IPS-18a (cell line): Measurements from ENCODE around the gene GTF3C1.
A peak's percentile ranks its signal among the peaks of the same experiment; 100 is the strongest.

Experiments
- H3K27ac ChIP-seq: one replicate; pipeline ENCODE4 v1.5.1; 2013; ENCODE audit warnings: low read length
- H3K27me3 ChIP-seq: one replicate; pipeline ENCODE4 v1.6.1; 2013; ENCODE audit warnings: mild to moderate bottlenecking, low read length; ENCODE audit not compliant: control insufficient read depth, insufficient read depth
- H3K36me3 ChIP-seq: one replicate; pipeline ENCODE4 v1.6.1; 2013; ENCODE audit warnings: low read depth, low read length; ENCODE audit not compliant: control insufficient read depth
- H3K4me1 ChIP-seq: one replicate; pipeline ENCODE4 v1.6.1; 2013; ENCODE audit warnings: low read depth, low read length; ENCODE audit not compliant: control insufficient read depth
- H3K4me3 ChIP-seq: one replicate; pipeline ENCODE4 v1.5.1; 2013; ENCODE audit warnings: low read length
- H3K9ac ChIP-seq: one replicate; pipeline ENCODE4 v1.6.1; 2013; ENCODE audit warnings: mild to moderate bottlenecking, low read length, moderate library complexity
- H3K9me3 ChIP-seq: one replicate; pipeline ENCODE4 v1.6.1; 2013; ENCODE audit warnings: low read depth, low read length; ENCODE audit not compliant: control insufficient read depth

GTF3C1 gene

GRCh38 chr16:27538528-27538927, 11.2 kb downstream of the GTF3C1 start:
- H3K36me3 ChIP-seq: peaks cover 87% of the 10 kb centered on the region

GRCh38 chr16:27534256-27534655, 15.5 kb downstream of the GTF3C1 start:
- Histone ChIP-seq H3K9ac (no peak overlapping the region), H3K4me3 (no peak overlapping the region), H3K27me3 (no peaks in the 10 kb centered on the region), H3K36me3 (peaks cover 89% of the 10 kb centered on the region), H3K4me1 (no peaks in the 10 kb centered on the region), H3K9me3 (no peaks in the 10 kb centered on the region), H3K27ac (no peak overlapping the region)

More at GRCh38 chr16:27538528-27538927, 11.2 kb downstream of the GTF3C1 start:
- Histone ChIP-seq H3K27ac (no peak overlapping the region), H3K9ac (no peak overlapping the region), H3K27me3 (no peaks in the 10 kb centered on the region), H3K4me3 (no peak overlapping the region), H3K9me3 (no peaks in the 10 kb centered on the region), H3K4me1 (no peaks in the 10 kb centered on the region)

GRCh38 chr16:27531826-27532800, 17.6 kb downstream of the GTF3C1 start:
- H3K36me3 ChIP-seq: peaks cover 90% of the 10 kb centered on the region
- H3K4me1 ChIP-seq: no peaks in the 10 kb centered on the region
- H3K9ac ChIP-seq: no peak overlapping the region
- H3K27me3 ChIP-seq: no peaks in the 10 kb centered on the region
- H3K9me3 ChIP-seq: no peaks in the 10 kb centered on the region
- H3K27ac ChIP-seq: no peak overlapping the region
- H3K4me3 ChIP-seq: no peak overlapping the region

GRCh38 chr16:27531186-27531585, 18.5 kb downstream of the GTF3C1 start:
- Histone ChIP-seq H3K9me3 (no peaks in the 10 kb centered on the region), H3K9ac (no peak overlapping the region), H3K27ac (no peak overlapping the region), H3K4me3 (no peak overlapping the region), H3K27me3 (no peaks in the 10 kb centered on the region), H3K36me3 (peaks cover 90% of the 10 kb centered on the region), H3K4me1 (no peaks in the 10 kb centered on the region)

GRCh38 chr16:27529962-27530361, 19.8 kb downstream of the GTF3C1 start:
- Histone ChIP-seq H3K27ac (no peak overlapping the region), H3K9me3 (no peaks in the 10 kb centered on the region), H3K36me3 (peaks cover 89% of the 10 kb centered on the region), H3K9ac (no peak overlapping the region), H3K4me1 (no peaks in the 10 kb centered on the region), H3K27me3 (no peaks in the 10 kb centered on the region), H3K4me3 (no peak overlapping the region)

- Histone ChIP-seq H3K27ac (no peak overlapping the region), H3K9ac (no peak overlapping the region), H3K9me3 (no peaks in the 10 kb centered on the region), H3K4me1 (no peaks in the 10 kb centered on the region), H3K36me3 (peaks cover 94% of the 10 kb centered on the region), H3K27me3 (no peaks in the 10 kb centered on the region), H3K4me3 (no peak overlapping the region)
These were observed 21.4 kb downstream of the GTF3C1 start for GRCh38 chr16:27528294-27528693.

GRCh38 chr16:27526180-27526579, 23.5 kb downstream of the GTF3C1 start:
- Histone ChIP-seq H3K27me3 (no peaks in the 10 kb centered on the region), H3K36me3 (peaks cover 81% of the 10 kb centered on the region), H3K4me1 (no peaks in the 10 kb centered on the region), H3K4me3 (no peak overlapping the region), H3K27ac (no peak overlapping the region), H3K9ac (no peak overlapping the region), H3K9me3 (no peaks in the 10 kb centered on the region)

GRCh38 chr16:27522173-27522707, 27.5 kb downstream of the GTF3C1 start:
- Histone ChIP-seq H3K9me3 (no peaks in the 10 kb centered on the region), H3K9ac (no peak overlapping the region), H3K36me3 (peaks cover 54% of the 10 kb centered on the region), H3K4me3 (no peak overlapping the region), H3K4me1 (no peaks in the 10 kb centered on the region), H3K27me3 (no peaks in the 10 kb centered on the region), H3K27ac (peak overlapping the region; percentile 20)

GRCh38 chr16:27520982-27521673, 28.6 kb downstream of the GTF3C1 start:
- H3K4me1 ChIP-seq: no peaks in the 10 kb centered on the region
- H3K27me3 ChIP-seq: no peaks in the 10 kb centered on the region
- H3K4me3 ChIP-seq: no peak overlapping the region
- peaks cover 43% of the 10 kb centered on the region for H3K36me3 ChIP-seq
- H3K9ac ChIP-seq: no peak overlapping the region
- H3K9me3 ChIP-seq: no peaks in the 10 kb centered on the region
- H3K27ac ChIP-seq: no peak overlapping the region

GRCh38 chr16:27518226-27518625, 31.5 kb downstream of the GTF3C1 start:
- Histone ChIP-seq H3K9ac (no peak overlapping the region), H3K4me1 (no peaks in the 10 kb centered on the region), H3K9me3 (no peaks in the 10 kb centered on the region), H3K36me3 (peaks cover 24% of the 10 kb centered on the region), H3K4me3 (no peak overlapping the region), H3K27ac (no peak overlapping the region), H3K27me3 (no peaks in the 10 kb centered on the region)

- Histone ChIP-seq H3K27ac (no peak overlapping the region), H3K4me3 (no peak overlapping the region), H3K9ac (no peak overlapping the region), H3K4me1 (no peaks in the 10 kb centered on the region), H3K9me3 (no peaks in the 10 kb centered on the region), H3K27me3 (no peaks in the 10 kb centered on the region), H3K36me3 (peaks cover 23% of the 10 kb centered on the region)
These were observed 32.0 kb downstream of the GTF3C1 start for GRCh38 chr16:27517664-27518063.
